ENCODE results near the gene PTPRN2. TPM values are rescaled to one million over a fixed set of nuclear protein-coding genes. Genes with fewer than 3 reads are reported as not detected.
A peak's percentile ranks its signal among the peaks of the same experiment; 100 is the strongest.

The PTPRN2 gene
- total RNA-seq, 1 experiment from 2014 or later: 1.7 TPM

- Histone ChIP-seq H3K4me2 (ENCODE audit: low read depth, low read length, poor library complexity, severe bottlenecking) (no peak overlapping the region), H3K27me3 (ENCODE audit: low read length) (no peaks in the 10 kb centered on the region), H4K20me1 (ENCODE audit: insufficient read depth, low read depth, low read length) (no peaks in the 10 kb centered on the region), H3K79me2 (ENCODE audit: low read length) (no peaks in the 10 kb centered on the region), H3K9me2 (replicated peaks; ENCODE audit: insufficient read depth, low read length) (no peaks in the 10 kb centered on the region), H3K9ac (ENCODE audit: low read length) (no peak overlapping the region), H3K36me3 (ENCODE audit: insufficient read depth, low read length) (no peaks in the 10 kb centered on the region), H3K27ac (ENCODE audit: low read length) (no peak overlapping the region), H2AFZ (ENCODE audit: low read length) (no peak overlapping the region), H3K4me3 (ENCODE audit: low read length) (no peak overlapping the region), H3K4me1 (ENCODE audit: low read length) (no peaks in the 10 kb centered on the region), H3K9me3 (ENCODE audit: low read length) (no peaks in the 10 kb centered on the region)
- no peak for DNase-seq
Observed at GRCh38 chr7:157497367-157497743, 1090.3 kb downstream of the PTPRN2 start.

DNA sequence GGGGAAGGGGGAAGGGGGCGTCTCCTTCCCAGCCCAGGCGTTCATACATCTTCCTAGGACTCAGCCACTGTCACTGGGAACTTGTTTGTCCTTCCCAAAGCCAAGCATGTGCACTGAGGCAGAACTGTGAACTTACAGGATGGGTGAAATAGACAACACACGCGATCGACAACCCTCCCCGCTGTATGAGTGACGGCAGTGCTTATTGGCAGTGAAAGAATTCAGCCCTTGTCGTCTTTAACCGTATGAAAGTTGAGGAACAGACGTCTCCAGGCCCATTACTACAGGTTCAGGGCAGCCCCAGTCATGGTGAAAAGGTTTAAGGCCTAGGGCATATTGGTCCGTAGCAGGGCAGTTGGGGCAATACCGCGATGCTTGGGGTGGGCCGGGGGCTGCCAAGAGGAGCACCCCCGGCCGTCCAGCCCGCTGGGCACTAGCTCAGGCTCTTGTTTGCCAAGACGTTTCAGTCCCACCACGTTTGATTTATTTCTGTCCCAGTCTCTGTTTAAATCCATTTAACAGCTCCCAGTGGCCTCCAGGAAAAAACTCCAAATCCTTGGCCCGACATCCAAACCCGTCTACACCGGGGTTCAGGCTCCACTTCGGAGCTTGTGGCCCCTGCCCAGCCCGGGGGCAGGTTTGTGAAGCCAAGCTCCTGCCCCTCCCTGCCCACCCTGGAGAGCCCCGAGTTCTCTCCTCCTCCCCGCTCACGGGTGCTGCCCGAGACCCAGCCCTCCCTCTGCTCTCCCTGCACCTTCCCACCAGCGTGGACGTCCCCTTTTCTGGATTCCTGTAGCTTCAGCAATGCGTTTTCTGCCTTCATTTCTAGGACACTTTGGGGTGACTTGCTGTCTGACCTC is 1091.0 kb downstream of the PTPRN2 start:
- no peak for DNase-seq
- Histone ChIP-seq H2AFZ (ENCODE audit: low read length) (no peak overlapping the region), H4K20me1 (ENCODE audit: insufficient read depth, low read depth, low read length) (no peaks in the 10 kb centered on the region), H3K27me3 (ENCODE audit: low read length) (no peaks in the 10 kb centered on the region), H3K36me3 (ENCODE audit: insufficient read depth, low read length) (no peaks in the 10 kb centered on the region), H3K27ac (ENCODE audit: low read length) (no peak overlapping the region), H3K79me2 (ENCODE audit: low read length) (no peaks in the 10 kb centered on the region), H3K9ac (ENCODE audit: low read length) (no peak overlapping the region), H3K4me3 (ENCODE audit: low read length) (no peak overlapping the region), H3K4me1 (ENCODE audit: low read length) (no peaks in the 10 kb centered on the region), H3K9me2 (replicated peaks; ENCODE audit: insufficient read depth, low read length) (no peaks in the 10 kb centered on the region), H3K9me3 (ENCODE audit: low read length) (no peaks in the 10 kb centered on the region), H3K4me2 (ENCODE audit: low read depth, low read length, poor library complexity, severe bottlenecking) (no peak overlapping the region)

DNA sequence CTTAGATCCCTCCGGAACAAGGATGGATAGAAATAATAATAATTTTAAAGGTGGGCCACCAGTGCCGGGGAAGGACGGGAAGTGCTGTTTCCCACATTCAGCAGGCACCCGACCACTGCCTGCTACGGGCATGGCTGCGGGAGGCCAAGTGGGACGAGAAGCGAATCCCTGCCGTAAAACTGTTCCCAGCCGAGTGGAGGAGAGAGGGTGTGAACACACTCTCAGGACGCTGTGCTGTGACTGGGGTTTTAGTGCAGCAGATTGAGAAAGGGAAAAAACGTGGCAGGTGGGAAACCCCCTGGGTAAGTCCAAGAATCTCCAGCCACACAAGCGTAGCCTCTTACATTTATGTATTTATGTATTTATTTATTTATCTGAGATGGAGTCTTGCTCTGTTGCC is 1092.0 kb downstream of the PTPRN2 start:
- DNase-seq: no peak
- no peaks in the 10 kb centered on the region for H3K27me3 ChIP-seq (ENCODE audit: low read length)
- peaks cover 4% of the 10 kb centered on the region for H3K4me1 ChIP-seq (ENCODE audit: low read length)
- H4K20me1 ChIP-seq (ENCODE audit: insufficient read depth, low read depth, low read length): no peaks in the 10 kb centered on the region
- H3K27ac ChIP-seq (ENCODE audit: low read length): no peak overlapping the region
- H2AFZ ChIP-seq (ENCODE audit: low read length): no peak overlapping the region
- no peaks in the 10 kb centered on the region for H3K9me3 ChIP-seq (ENCODE audit: low read length)
- no peak overlapping the region for H3K9ac ChIP-seq (ENCODE audit: low read length)
- no peak overlapping the region for H3K4me3 ChIP-seq (ENCODE audit: low read length)
- no peaks in the 10 kb centered on the region for H3K79me2 ChIP-seq (ENCODE audit: low read length)
- H3K36me3 ChIP-seq (ENCODE audit: insufficient read depth, low read length): no peaks in the 10 kb centered on the region
- H3K4me2 ChIP-seq (ENCODE audit: low read depth, low read length, poor library complexity, severe bottlenecking): no peak overlapping the region
- H3K9me2 ChIP-seq (replicated peaks; ENCODE audit: insufficient read depth, low read length): no peaks in the 10 kb centered on the region

DNA sequence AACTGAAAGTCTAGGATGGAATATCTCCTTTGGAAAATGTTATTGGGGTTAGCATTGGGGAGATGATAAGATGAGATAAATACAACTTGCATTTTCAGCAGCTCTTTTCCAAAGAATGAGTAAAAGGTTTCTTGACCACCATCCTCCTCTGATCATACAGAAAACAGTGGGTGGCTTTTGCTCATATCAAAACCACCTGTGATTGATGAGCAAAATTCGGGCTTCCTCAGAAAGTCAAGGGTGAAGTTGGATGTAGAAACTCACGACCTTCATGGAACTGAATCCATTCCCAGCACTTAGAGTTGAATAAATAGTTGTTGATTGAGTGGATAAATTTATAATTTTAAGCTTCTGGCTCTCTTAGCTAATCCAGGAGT is 1092.5 kb downstream of the PTPRN2 start:
- H3K4me2 ChIP-seq (ENCODE audit: low read depth, low read length, poor library complexity, severe bottlenecking): no peak overlapping the region
- H3K9me3 ChIP-seq (ENCODE audit: low read length): no peaks in the 10 kb centered on the region
- no peaks in the 10 kb centered on the region for H3K27me3 ChIP-seq (ENCODE audit: low read length)
- H3K27ac ChIP-seq (ENCODE audit: low read length): no peak overlapping the region
- no peak overlapping the region for H2AFZ ChIP-seq (ENCODE audit: low read length)
- DNase-seq: no peak
- no peaks in the 10 kb centered on the region for H3K9me2 ChIP-seq (replicated peaks; ENCODE audit: insufficient read depth, low read length)
- H4K20me1 ChIP-seq (ENCODE audit: insufficient read depth, low read depth, low read length): no peaks in the 10 kb centered on the region
- H3K4me1 ChIP-seq (ENCODE audit: low read length): peaks cover 8% of the 10 kb centered on the region
- no peak overlapping the region for H3K4me3 ChIP-seq (ENCODE audit: low read length)
- no peaks in the 10 kb centered on the region for H3K36me3 ChIP-seq (ENCODE audit: insufficient read depth, low read length)
- H3K79me2 ChIP-seq (ENCODE audit: low read length): no peaks in the 10 kb centered on the region
- no peak overlapping the region for H3K9ac ChIP-seq (ENCODE audit: low read length)

GRCh38 chr7:157494506-157495176 is 1093.0 kb downstream of the PTPRN2 start:
- no peaks in the 10 kb centered on the region for H4K20me1 ChIP-seq (ENCODE audit: insufficient read depth, low read depth, low read length)
- H3K27ac ChIP-seq (ENCODE audit: low read length): no peak overlapping the region
- DNase-seq: no peak
- H3K4me3 ChIP-seq (ENCODE audit: low read length): no peak overlapping the region
- H3K9me2 ChIP-seq (replicated peaks; ENCODE audit: insufficient read depth, low read length): no peaks in the 10 kb centered on the region
- no peaks in the 10 kb centered on the region for H3K9me3 ChIP-seq (ENCODE audit: low read length)
- H3K79me2 ChIP-seq (ENCODE audit: low read length): no peaks in the 10 kb centered on the region
- H2AFZ ChIP-seq (ENCODE audit: low read length): no peak overlapping the region
- no peak overlapping the region for H3K4me2 ChIP-seq (ENCODE audit: low read depth, low read length, poor library complexity, severe bottlenecking)
- H3K27me3 ChIP-seq (ENCODE audit: low read length): no peaks in the 10 kb centered on the region
- H3K36me3 ChIP-seq (ENCODE audit: insufficient read depth, low read length): no peaks in the 10 kb centered on the region
- H3K9ac ChIP-seq (ENCODE audit: low read length): no peak overlapping the region
- peaks cover 8% of the 10 kb centered on the region for H3K4me1 ChIP-seq (ENCODE audit: low read length)

DNA sequence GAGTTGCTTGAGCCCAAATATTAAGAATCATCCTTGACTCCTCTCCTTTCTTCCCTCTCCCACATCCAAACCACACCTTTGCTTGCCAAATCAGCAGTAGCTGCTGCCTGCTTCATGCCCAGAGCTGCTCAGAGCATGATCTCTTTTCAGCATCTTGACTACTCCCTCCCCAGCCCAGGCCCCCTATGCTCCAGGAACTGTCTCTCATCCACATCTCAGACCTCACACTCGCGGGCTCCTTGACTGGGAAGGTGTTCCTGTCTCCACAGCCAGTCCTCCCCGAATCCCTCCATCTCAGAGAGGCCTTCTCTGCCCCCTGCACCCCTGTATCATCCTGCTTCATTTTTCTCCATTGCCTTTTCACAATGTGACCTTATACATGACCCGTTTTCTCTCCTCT is 1093.8 kb downstream of the PTPRN2 start:
- no peak overlapping the region for H3K4me2 ChIP-seq (ENCODE audit: low read depth, low read length, poor library complexity, severe bottlenecking)
- H2AFZ ChIP-seq (ENCODE audit: low read length): no peak overlapping the region
- H3K4me3 ChIP-seq (ENCODE audit: low read length): no peak overlapping the region
- no peaks in the 10 kb centered on the region for H3K9me2 ChIP-seq (replicated peaks; ENCODE audit: insufficient read depth, low read length)
- no peak for DNase-seq
- H3K9me3 ChIP-seq (ENCODE audit: low read length): no peaks in the 10 kb centered on the region
- H3K36me3 ChIP-seq (ENCODE audit: insufficient read depth, low read length): no peaks in the 10 kb centered on the region
- no peak overlapping the region for H3K9ac ChIP-seq (ENCODE audit: low read length)
- peaks cover 8% of the 10 kb centered on the region for H3K4me1 ChIP-seq (ENCODE audit: low read length)
- no peaks in the 10 kb centered on the region for H3K79me2 ChIP-seq (ENCODE audit: low read length)
- no peak overlapping the region for H3K27ac ChIP-seq (ENCODE audit: low read length)
- no peaks in the 10 kb centered on the region for H3K27me3 ChIP-seq (ENCODE audit: low read length)
- no peaks in the 10 kb centered on the region for H4K20me1 ChIP-seq (ENCODE audit: insufficient read depth, low read depth, low read length)

- Histone ChIP-seq H3K4me3 (ENCODE audit: low read length) (no peak overlapping the region), H4K20me1 (ENCODE audit: insufficient read depth, low read depth, low read length) (no peaks in the 10 kb centered on the region)
- DNase-seq: no peak
Observed at GRCh38 chr7:157493017-157493416, 1094.6 kb downstream of the PTPRN2 start.

GRCh38 chr7:157490465-157490912 is 1097.1 kb downstream of the PTPRN2 start:
- H3K9ac ChIP-seq (ENCODE audit: low read length): no peak overlapping the region
- no peaks in the 10 kb centered on the region for H3K9me2 ChIP-seq (replicated peaks; ENCODE audit: insufficient read depth, low read length)
- H3K27ac ChIP-seq (ENCODE audit: low read length): no peak overlapping the region
- no peaks in the 10 kb centered on the region for H3K27me3 ChIP-seq (ENCODE audit: low read length)
- no peak overlapping the region for H3K4me3 ChIP-seq (ENCODE audit: low read length)
- no peaks in the 10 kb centered on the region for H3K79me2 ChIP-seq (ENCODE audit: low read length)
- no peaks in the 10 kb centered on the region for H3K36me3 ChIP-seq (ENCODE audit: insufficient read depth, low read length)
- H3K4me1 ChIP-seq (ENCODE audit: low read length): peaks cover 8% of the 10 kb centered on the region
- no peaks in the 10 kb centered on the region for H3K9me3 ChIP-seq (ENCODE audit: low read length)
- DNase-seq: peak; percentile 73
- no peaks in the 10 kb centered on the region for H4K20me1 ChIP-seq (ENCODE audit: insufficient read depth, low read depth, low read length)
- no peak overlapping the region for H2AFZ ChIP-seq (ENCODE audit: low read length)
- H3K4me2 ChIP-seq (ENCODE audit: low read depth, low read length, poor library complexity, severe bottlenecking): no peak overlapping the region

More at GRCh38 chr7:157493017-157493416, 1094.6 kb downstream of the PTPRN2 start:
- no peak overlapping the region for H3K27ac ChIP-seq (ENCODE audit: low read length)
- H3K79me2 ChIP-seq (ENCODE audit: low read length): no peaks in the 10 kb centered on the region
- no peak overlapping the region for H3K4me2 ChIP-seq (ENCODE audit: low read depth, low read length, poor library complexity, severe bottlenecking)
- H2AFZ ChIP-seq (ENCODE audit: low read length): no peak overlapping the region
- no peaks in the 10 kb centered on the region for H3K36me3 ChIP-seq (ENCODE audit: insufficient read depth, low read length)
- H3K9ac ChIP-seq (ENCODE audit: low read length): no peak overlapping the region
- no peaks in the 10 kb centered on the region for H3K27me3 ChIP-seq (ENCODE audit: low read length)
- H3K9me3 ChIP-seq (ENCODE audit: low read length): no peaks in the 10 kb centered on the region
- H3K4me1 ChIP-seq (ENCODE audit: low read length): peaks cover 8% of the 10 kb centered on the region
- H3K9me2 ChIP-seq (replicated peaks; ENCODE audit: insufficient read depth, low read length): no peaks in the 10 kb centered on the region
